GM21367 (cell line): ENCODE data around the gene WDR18.
"Not testable (repeated sequence)": the region's sequence is repeated elsewhere in the genome, so short reads cannot be mapped to it uniquely, and the experiment has no call there.

Experiments used
- ATAC-seq: cut with Tn5 transposase; IDR thresholded peaks from one replicate; pipeline ENCODE4 v1.9.1; 2021; ENCODE audit not compliant: unreplicated experiment

Gene WDR18

GRCh38 chr19:948842-949496 is 35.2 kb upstream of the WDR18 start:
- no peak for ATAC-seq

GRCh38 chr19:950352-951066 is 33.6 kb upstream of the WDR18 start:
- ATAC-seq: no peak

DNA sequence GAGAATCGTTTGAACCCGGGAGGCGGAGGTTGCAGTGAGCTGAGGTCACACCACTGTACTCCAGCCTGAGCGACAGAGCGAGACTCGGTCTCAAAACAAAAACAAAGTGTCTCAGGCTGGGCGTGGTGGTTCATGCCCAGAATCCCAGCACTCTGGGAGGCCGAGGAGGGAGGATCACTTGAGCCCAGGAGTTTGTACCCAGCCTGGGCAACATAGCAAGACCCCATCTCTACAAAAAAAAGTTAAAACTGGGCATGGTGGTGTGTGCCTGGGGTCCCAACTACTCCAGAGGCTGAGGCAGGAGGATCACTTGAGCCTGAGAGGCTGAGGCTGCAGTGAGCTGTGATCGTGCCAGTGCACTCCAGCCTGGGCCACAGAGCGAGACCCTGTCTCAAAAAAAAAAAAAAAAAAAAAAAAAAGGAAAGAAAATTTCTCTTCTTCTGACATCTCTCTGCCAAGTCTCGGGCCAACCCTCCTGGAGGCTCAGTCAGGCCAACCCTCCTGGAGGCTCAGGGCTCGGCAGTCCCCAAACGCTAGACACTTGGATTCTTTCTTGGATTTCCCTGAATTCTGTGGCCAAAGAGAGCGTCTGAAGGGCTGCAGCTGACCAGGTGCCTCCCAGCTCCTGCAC is 32.0 kb upstream of the WDR18 start:
- no peak for ATAC-seq

DNA sequence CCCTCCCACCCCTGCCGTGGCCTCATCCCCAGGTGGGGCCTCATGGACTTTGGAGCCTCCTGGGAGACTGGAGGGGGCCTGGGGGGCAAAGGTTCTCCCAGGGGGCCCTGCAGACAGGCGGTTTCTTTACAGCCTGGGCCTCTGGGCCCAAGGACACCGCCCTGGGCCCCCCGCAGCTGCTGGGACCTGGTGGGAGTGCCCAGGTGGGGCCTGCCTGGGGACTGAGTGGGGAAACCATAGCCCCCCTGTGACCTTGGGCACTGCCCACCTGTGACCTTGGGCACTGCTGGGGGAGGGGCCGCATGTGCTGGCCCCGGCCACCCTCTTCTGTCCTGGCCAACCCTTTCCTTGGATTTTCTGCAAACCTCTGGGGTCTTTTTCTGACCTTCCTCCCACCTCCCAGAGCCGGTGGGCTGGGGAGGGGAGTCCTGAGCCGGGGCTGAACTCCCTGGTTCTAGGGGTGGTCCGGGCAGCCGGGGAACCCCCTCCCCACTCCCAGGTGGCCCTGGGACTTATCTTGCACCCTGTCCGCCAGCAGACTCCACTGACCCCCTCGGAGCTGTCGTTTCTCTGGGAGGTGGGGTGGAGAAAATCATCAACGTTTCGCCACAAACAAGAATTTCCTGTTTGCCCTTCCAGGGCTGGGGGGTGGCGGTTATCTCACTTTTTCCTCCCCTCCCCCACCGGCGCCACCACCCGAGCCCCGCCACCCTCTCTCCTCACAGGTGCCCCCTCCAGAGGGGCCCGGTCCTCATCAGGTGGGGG is 31.3 kb upstream of the WDR18 start:
- no peak for ATAC-seq

DNA sequence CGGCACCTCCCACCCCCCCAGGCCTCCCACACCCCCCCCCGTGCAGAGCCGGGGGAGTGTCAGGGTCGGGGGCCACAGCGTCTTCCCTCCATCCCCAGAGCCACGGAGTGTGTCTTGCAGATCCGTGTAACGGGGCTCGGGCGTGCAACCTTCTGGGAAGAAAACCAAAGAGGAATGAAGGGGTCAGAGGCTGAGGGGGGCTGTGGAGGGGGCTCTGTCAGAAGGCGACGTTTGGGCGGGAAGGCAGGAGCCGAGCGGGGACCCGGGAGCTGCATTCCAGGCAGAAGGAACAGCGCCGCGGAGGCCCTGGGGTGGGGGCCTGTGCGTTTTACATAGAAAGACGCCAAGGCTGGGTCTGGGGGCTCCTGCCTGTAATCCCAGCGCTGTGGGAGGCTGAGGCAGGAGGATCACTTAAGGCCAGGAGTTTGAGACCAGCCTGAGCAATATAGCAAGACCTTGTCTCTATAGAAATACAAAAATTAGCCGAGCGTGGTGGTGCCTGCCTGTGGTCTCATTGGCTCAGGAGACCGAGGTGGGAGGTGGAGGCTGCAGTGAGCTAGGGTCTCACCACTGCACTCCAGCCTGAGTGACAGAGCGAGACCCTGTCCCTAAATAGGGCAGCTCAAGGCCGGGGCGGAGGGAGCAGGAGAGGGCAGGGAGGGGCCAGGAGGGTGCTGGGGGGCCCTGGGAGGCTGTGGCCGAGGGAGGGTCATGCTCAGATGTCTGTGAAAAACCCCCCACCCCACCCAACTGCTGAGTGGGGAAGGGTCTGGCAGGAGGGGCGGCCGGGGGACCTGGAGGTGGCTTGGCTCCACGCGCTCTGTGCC is 30.5 kb upstream of the WDR18 start:
- no peak for ATAC-seq

GRCh38 chr19:954272-954671 is 29.9 kb upstream of the WDR18 start:
- no peak for ATAC-seq

GRCh38 chr19:954672-955494 is 29.3 kb upstream of the WDR18 start:
- no peak for ATAC-seq

GRCh38 chr19:955803-956765 is 28.1 kb upstream of the WDR18 start:
- ATAC-seq: no peak

DNA sequence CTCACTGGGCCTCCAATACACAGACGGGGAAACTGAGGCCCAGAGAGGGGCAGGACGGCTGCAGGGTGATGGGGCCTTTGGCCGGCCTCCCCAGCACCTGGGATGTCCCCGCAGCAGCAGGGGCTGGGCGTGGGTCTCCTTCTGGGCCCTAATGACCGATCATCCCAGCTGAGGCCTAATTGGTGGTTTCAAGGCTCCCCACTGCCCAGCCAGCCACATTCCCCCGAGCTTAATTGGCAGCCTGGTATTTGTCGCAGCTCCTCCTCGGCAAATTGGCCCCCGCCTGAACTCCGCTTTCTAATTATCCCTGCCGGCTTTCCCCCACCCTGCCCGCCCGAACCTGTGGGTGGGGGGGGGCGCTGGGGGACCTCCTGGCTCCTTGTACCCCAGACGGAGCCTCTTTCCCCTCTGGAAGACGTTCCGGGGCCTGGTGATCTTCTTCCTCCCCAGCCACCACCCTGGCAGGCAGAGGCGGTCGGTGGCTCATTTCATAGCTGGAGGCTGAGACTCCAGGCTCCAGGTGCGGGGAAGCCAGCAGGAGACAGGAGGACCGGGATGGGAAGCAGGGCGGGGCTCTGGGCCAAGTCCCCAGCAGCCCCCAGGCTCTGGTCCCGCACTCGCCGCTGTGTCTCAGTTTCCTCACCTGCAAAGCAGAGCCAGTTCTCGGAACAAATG is 27.2 kb upstream of the WDR18 start:
- no peak for ATAC-seq

GRCh38 chr19:957578-957977 is 26.6 kb upstream of the WDR18 start:
- ATAC-seq: not testable (repeated sequence)

DNA sequence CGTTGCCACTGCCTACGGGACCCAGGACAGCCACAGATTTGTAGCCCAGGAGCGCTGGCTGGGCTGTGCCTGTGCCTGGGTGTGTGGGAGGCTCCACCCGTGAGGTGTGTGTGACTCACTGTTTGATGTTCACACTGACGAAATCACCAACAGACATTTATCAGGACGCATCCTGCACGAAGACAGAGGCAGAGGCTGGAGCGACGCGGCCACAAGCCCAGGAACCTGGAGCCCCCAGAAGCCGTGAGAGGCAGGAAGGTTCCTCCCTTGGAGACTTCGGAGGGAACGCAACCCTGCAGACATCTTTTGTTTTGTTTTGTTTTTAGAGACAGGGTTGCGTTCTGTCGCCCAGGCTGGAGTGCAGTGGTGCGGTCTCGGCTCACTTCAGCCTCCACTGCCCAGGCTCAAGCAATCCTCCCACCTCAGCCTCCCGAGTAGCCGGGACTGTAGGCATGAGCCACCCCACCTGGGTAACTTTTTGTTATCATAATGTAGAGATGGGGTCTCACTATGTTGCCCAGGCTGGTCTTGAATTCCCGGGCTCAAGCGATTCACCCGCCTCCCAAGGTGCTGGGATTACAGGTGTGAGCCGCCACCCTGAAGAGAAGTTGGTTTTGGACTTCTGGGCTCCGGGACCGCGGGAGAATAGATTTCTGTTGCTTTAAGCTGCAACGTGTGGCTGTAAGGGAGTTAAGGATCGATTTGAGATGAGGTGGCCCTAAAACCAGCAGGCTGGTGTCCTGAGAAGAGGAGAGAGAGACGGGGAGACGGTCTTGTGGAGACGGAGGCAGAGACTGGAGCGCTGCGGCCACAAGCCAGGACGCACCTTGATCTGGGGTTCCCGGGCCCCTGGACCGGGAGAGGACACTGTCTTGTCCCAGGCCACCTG is 24.9 kb upstream of the WDR18 start:
- no peak for ATAC-seq

GRCh38 chr19:960020-960419 is 24.1 kb upstream of the WDR18 start:
- no peak for ATAC-seq

- ATAC-seq: no peak
Measured at GRCh38 chr19:960601-960938, 23.6 kb upstream of the WDR18 start.

DNA sequence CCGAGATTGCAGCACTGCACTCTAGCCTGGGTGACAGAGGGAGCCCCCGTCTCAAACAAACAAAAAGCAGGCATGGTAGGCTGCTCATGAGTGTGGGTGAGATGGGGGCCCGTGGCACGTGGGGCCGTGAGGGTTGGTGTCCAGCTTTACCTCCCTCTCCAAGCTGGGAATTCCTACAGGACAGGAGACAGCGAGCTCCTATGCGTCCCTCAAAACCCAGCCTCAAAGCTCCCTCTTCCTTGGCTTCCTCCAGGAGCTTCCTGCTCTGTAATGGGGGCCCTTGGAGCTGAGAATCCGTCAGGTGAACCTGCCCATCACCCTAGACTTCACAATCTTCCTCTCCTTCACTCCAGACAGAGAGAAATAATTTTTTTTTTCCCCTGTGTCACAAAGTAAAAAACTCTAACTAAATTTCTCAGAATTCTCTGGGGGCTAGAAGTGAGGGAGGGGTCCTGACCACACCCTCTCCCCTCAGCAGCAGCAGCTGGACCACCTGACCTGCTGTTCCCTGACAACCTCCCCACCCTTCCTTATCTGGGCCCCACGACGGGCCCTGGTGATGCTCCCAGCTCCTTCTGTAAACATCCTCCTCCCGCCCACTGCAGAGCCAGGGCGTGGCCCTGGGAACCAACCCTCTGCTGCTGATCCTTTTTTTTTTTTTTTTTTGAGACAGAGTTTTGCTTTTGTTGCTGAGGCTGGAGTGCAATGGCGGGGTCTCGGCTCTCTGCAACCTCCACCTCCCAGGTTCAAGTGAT is 22.1 kb upstream of the WDR18 start:
- no peak for ATAC-seq

DNA sequence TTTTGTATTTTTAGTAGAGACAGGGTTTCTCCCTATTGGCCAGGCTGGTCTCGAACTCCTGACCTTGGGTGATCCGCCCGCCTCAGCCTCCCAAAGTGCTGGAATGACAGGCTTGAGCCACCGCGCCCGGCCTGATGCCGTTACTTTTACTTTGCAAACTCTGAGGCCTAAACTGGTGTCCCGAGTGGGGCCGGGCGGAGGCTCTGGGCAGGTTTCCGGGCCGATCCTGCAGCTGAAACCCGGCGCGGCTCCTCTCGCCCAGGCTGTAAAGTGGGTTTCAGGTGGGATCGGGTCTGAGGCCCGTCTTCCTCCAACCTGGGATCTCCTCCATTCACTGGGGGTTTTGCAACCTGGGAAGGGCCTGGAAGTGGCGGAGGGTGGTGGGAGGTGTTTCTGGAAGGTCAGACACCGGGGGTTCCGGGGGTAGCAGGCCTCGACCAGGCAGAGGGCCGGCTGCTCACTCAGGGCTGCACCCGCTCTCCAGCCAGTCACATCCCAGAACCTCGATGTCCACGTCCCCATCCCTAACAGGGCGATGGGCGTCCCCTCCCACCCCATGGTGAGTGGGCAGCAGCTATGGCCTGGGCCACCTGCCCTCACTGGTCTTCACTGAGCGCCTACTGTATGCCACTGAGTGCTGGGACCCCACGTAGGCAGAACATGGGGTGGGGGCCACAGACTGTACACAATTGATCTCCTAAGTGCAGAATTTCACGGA is 21.3 kb upstream of the WDR18 start:
- ATAC-seq: no peak

DNA sequence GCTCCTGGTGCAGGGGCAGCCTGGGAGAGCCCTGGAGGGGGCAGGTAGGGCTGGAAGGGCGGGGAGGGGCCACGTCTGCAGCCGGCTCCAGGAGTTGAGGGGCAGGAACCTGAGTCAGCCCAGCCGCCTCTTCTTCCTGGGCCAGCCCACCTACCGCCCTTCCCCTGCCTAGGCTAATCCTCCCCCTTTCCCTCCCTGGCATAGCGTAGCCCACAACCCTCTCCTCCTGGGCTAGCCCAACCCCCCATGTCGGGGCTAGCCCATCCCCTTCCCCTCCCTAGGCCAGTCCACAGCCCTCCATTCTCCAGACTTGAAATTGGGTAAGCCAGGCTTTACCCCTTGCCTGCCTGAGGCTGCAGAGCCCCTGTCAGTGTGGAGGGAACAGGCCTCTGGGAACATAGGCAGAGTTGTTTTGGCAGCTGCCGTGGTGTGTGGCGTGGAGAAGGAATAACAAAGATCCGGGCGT is 20.6 kb upstream of the WDR18 start:
- ATAC-seq: no peak
